SK-N-MC (cell line): ENCODE results near the gene TXNL1.

ENCODE experiments used
- DNase-seq: peaks from one replicate; pipeline ENCODE4 v3.0.0-alpha.2; 2011; ENCODE audit warnings: low read depth, low spot score
- H3K27ac ChIP-seq: fragments of 200-600 bp; sonication (generic); 2 replicates; pipeline ENCODE4 v1.5.1; 2016; ENCODE audit warnings: mixed run types
- H3K36me3 ChIP-seq: fragments of 200-600 bp; sonication (generic); 2 replicates; pipeline ENCODE4 v1.6.1; 2017; ENCODE audit warnings: antibody characterized with exemption, low read length, mixed read lengths; ENCODE audit not compliant: insufficient read depth
- H3K4me3 ChIP-seq: fragments of 200-600 bp; sonication (generic); 2 replicates; pipeline ENCODE4 v1.5.1; 2016
- H3K9ac ChIP-seq: fragments of 200-600 bp; sonication (generic); 2 replicates; pipeline ENCODE4 v1.8.0; 2017; ENCODE audit warnings: mixed run types, mixed read lengths; ENCODE audit not compliant: insufficient read length
- H3K9me3 ChIP-seq: fragments of 200-600 bp; sonication (generic); 2 replicates; pipeline ENCODE4 v1.6.1; 2017; ENCODE audit warnings: low read depth, mild to moderate bottlenecking, antibody characterized with exemption, low read length, moderate library complexity, mixed read lengths
- EZH2 ChIP-seq: fragments of 200-600 bp; sonication (generic); IDR thresholded peaks from one replicate; pipeline ENCODE4 v1.6.1; 2017; ENCODE audit warnings: antibody characterized with exemption
- FOXP2 ChIP-seq: optimal IDR thresholded peaks from 2 replicates; pipeline ENCODE3; 2011; ENCODE audit warnings: mild to moderate bottlenecking, moderate library complexity; ENCODE audit not compliant: insufficient read depth; ENCODE audit errors: extremely low read length, control extremely low read depth
- POLR2AphosphoS5 ChIP-seq: IDR thresholded peaks from 2 replicates; pipeline ENCODE4 v1.6.1; 2012; ENCODE audit warnings: mild to moderate bottlenecking, low read depth, low read length, borderline replicate concordance

Gene TXNL1

DNA sequence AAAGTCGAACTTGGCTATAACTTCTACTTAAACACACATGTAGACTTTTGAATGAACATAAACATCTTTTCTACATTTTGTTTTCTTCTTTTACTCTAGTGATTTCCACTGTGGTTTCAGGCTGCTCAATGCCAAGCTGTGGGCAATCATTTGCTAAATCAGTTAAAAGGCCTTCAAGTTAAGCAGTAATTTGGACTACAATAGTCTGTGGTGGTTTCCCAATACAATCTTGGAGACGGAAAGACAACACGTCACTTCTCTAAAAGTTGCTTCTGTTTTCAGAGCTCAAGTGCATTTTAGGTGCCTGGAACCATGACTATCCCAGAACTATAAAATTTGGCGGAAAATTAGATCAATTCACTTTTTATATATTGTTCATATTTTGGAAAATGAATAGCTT, 69.4 kb downstream of the TXNL1 start:
- no peak for DNase-seq

DNA sequence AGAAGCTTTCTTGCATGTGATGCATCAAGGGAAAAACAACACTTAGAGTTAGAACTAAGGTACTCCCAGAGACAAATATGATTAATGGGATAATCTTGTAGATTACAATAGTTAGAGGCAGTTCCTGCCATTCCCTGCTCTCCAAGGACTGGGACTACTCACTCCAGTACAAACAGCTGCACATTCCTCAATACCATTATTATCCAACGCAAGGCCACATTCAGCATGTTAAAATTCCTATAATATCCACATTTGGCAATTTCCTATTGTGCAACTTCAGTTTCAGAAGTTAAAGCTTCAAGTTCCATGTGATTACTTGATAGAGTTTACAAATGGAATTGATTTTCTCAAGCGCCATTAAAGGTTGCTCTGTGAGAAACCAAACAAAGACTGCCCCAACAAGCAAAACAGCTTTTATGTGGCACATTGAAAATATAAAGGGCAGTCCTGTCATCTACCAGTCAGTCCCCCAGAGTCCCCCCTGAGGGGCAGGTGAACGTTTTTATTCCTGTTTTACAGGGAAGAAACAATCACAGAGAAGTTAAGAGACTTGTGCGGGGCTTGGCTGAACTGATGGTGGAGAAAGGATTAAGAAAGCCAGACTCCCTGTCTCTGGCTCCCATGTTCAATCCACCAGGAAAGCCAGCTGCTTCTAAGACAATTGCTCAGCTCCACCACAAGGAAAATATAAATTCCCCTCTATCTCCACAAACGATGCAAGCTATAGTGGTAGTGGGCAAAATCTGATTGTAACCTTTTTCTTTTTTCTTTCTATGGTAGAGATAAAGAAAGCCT, 72.6 kb downstream of the TXNL1 start:
- TF ChIP-seq POLR2AphosphoS5, result peak; percentile 20; the same call in 1 of the 2 replicates
- TF ChIP-seq EZH2, result no peak
- TF ChIP-seq FOXP2, result no peak
- no peaks in the 10 kb centered on the region for H3K36me3 ChIP-seq
- H3K4me3 ChIP-seq, result peak overlapping the region; percentile 25; the same call in 1 of the 2 replicates
- DNase-seq, result peak; percentile 78
- H3K9ac ChIP-seq, result no peak overlapping the region
- no peaks in the 10 kb centered on the region for H3K9me3 ChIP-seq
- H3K27ac ChIP-seq, result peak overlapping the region; percentile 87

More for the DNA sequence above, 69.4 kb downstream of the TXNL1 start:
- Histone ChIP-seq H3K36me3 (no peaks in the 10 kb centered on the region), H3K9ac (no peak overlapping the region), H3K27ac (no peak overlapping the region), H3K9me3 (no peaks in the 10 kb centered on the region), H3K4me3 (no peak overlapping the region)
- no peak for TF ChIP-seq EZH2
- no peak for TF ChIP-seq FOXP2
- no peak for TF ChIP-seq POLR2AphosphoS5

DNA sequence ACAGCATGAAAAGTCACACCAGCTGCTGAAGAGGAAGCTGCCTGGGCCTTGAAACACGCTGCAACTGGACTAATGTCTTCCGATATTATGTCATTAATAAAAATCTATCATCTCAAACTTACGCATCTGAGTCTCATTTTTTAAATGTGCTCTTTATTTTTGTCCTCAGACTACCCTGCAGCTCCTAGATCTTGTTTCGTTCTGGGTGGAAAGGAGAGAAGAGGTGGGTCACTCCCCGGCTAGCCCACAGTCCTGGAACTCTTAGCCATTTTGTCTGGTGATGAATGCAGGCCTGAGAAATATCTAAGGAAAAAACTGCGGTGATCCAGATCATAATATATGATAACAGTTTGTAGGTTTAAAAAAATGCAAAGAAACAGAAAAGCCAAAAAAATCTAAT, 73.3 kb downstream of the TXNL1 start:
- TF ChIP-seq FOXP2, result no peak
- no peak for TF ChIP-seq POLR2AphosphoS5
- no peak for TF ChIP-seq EZH2
- Histone ChIP-seq H3K4me3 (no peak overlapping the region), H3K36me3 (no peaks in the 10 kb centered on the region), H3K9me3 (no peaks in the 10 kb centered on the region), H3K9ac (no peak overlapping the region), H3K27ac (peak overlapping the region; percentile 87; the same call in 1 of the 2 replicates)
- DNase-seq, result no peak

DNA sequence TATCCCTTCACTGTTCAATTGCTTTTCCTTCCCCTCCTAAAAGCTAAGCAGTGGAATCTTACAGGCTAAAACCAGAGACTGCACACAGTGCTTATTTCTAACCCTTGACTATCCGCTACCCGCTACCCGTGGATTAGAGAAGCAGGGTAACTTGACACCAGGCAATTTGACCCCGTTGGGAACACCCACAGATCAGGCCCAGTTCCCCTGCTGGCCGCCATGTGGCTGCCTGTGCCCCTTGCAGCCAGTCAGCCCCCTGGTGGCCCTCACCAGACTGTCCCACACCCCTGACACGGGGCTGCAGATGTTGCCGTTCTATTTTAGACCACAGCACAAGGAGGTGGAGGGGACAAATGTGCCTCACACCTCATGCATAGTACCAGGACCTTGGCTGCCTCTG, 74.8 kb downstream of the TXNL1 start:
- Histone ChIP-seq H3K9ac (no peak overlapping the region), H3K9me3 (no peaks in the 10 kb centered on the region)
- no peak for TF ChIP-seq POLR2AphosphoS5
- no peak for TF ChIP-seq FOXP2
- TF ChIP-seq EZH2, result no peak

DNA sequence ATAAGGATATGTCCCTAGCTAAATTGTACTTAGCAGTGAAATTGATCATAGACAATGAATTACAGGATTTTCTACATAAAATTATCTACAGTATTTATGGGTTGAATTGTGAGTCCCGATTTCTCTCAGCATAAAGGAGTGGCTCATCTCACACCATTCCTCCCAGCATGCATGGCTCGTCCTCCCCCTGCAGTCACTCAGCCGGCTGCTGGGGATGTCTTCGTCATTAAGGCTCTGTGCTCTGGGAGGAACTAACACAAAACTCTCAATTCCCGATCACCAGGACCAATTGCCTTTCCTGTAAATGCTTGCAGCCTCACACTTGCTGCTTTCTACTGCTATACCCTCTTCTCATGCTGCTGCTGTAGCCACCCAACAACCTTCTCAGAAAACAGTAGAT, 75.9 kb downstream of the TXNL1 start:
- TF ChIP-seq FOXP2, result no peak
- no peak for TF ChIP-seq POLR2AphosphoS5
- no peak for TF ChIP-seq EZH2
- no peak overlapping the region for H3K9ac ChIP-seq
- no peaks in the 10 kb centered on the region for H3K36me3 ChIP-seq
- no peak overlapping the region for H3K4me3 ChIP-seq
- H3K9me3 ChIP-seq, result no peaks in the 10 kb centered on the region
- no peak for DNase-seq
- no peak overlapping the region for H3K27ac ChIP-seq

More for the DNA sequence above, 74.8 kb downstream of the TXNL1 start:
- no peak for DNase-seq
- H3K27ac ChIP-seq, result no peak overlapping the region
- no peak overlapping the region for H3K4me3 ChIP-seq
- H3K36me3 ChIP-seq, result no peaks in the 10 kb centered on the region

DNA sequence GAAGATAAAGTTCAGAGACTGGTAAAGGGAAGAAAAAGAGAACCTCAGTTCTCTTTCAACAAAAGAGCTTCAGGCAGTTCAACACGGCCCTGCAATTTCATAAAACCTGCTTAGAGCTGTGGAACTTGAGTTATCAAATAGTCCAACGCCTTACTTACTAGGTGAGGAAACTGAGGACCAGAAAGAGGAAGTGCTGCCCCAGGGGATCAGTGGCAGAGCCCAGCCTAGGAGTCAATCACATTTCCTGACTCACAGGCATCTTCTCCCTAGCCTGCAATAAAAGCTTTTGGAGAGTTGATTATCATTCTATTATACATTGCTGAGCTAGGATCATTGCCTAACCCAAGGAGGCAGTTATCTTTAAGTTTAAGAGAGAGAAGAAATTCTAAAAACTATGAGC, 77.4 kb downstream of the TXNL1 start:
- no peak overlapping the region for H3K9ac ChIP-seq
- peak overlapping the region; percentile 14; the same call in 1 of the 2 replicates for H3K27ac ChIP-seq
- no peak overlapping the region for H3K4me3 ChIP-seq
- DNase-seq, result no peak
- H3K36me3 ChIP-seq, result no peaks in the 10 kb centered on the region
- TF ChIP-seq FOXP2, result no peak
- no peaks in the 10 kb centered on the region for H3K9me3 ChIP-seq

DNA sequence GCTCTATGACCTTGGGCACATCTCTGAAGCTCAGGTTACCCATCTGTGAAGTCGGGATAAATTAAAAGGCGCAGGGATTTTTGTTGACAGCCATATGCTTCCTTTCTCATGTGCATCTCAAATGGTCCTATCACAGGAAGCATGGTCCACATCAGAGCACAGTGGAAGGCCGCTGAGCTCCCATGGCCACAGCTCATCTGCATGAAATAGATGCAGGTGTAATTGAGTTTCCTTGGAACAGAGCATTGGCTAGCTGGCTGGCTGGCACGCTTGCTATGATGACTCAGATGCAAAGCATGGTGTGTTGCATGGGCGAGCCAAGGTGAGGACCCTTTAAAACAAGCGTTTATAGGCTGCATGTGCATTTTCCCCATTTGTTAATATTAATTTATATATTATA, 79.3 kb downstream of the TXNL1 start:
- DNase-seq, result no peak
- Histone ChIP-seq H3K27ac (no peak overlapping the region), H3K36me3 (no peaks in the 10 kb centered on the region), H3K9me3 (no peaks in the 10 kb centered on the region), H3K9ac (no peak overlapping the region), H3K4me3 (no peak overlapping the region)
- TF ChIP-seq EZH2 (no peak), FOXP2 (no peak), POLR2AphosphoS5 (no peak)

DNA sequence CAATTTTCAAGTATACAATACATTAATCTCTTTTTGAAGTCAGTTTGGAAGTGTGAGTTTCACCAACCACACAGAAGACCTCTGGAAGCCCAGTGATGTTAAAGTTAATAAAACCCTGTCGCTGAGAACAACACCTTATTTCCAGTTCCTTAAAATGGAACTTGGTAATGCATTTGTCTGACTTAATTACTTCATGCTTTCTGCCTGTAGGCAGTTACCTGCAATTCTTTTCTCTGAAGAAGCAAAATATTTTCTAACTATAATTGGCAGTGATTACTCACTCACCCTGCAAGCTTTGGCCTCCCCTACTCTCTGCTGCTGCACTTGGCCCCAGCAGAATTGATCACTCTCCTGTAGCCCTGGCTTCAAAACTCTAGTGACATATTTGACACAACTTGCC, 81.5 kb downstream of the TXNL1 start:
- Histone ChIP-seq H3K4me3 (no peak overlapping the region), H3K36me3 (no peaks in the 10 kb centered on the region), H3K9me3 (no peaks in the 10 kb centered on the region), H3K27ac (no peak overlapping the region), H3K9ac (no peak overlapping the region)
- TF ChIP-seq EZH2 (no peak), POLR2AphosphoS5 (no peak), FOXP2 (no peak)
- no peak for DNase-seq

DNA sequence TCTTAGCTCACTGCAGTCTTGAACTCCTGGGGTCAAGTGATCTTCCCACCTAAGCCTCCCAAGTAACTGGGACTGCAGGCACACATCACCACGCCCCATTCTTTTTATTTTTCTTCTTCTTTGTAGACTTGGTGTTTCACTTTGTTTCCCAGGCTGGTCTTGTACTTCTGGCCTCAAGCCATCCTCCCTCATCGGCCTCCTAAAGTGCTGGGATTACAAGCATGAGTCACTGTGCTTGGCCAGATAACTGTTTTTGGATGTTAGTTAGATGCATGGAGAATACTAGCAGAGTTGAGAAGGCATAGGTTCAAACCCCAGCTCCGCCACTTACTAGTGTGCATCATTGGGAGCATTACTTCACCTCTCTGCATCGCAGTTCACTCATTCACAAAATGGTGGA, 88.3 kb downstream of the TXNL1 start:
- Histone ChIP-seq H3K36me3 (no peaks in the 10 kb centered on the region), H3K4me3 (no peak overlapping the region), H3K9ac (no peak overlapping the region), H3K27ac (no peak overlapping the region), H3K9me3 (no peaks in the 10 kb centered on the region)
- TF ChIP-seq POLR2AphosphoS5, result no peak
- TF ChIP-seq EZH2, result no peak
- TF ChIP-seq FOXP2, result no peak
- DNase-seq, result no peak
